HG03108 (cell line): ENCODE results near the gene CABP4.

ENCODE experiments used
- ATAC-seq: cut with Tn5 transposase; IDR thresholded peaks from one replicate; pipeline ENCODE4 v1.9.1; 2021; ENCODE audit warnings: moderate library complexity; ENCODE audit not compliant: unreplicated experiment

CABP4 gene

DNA sequence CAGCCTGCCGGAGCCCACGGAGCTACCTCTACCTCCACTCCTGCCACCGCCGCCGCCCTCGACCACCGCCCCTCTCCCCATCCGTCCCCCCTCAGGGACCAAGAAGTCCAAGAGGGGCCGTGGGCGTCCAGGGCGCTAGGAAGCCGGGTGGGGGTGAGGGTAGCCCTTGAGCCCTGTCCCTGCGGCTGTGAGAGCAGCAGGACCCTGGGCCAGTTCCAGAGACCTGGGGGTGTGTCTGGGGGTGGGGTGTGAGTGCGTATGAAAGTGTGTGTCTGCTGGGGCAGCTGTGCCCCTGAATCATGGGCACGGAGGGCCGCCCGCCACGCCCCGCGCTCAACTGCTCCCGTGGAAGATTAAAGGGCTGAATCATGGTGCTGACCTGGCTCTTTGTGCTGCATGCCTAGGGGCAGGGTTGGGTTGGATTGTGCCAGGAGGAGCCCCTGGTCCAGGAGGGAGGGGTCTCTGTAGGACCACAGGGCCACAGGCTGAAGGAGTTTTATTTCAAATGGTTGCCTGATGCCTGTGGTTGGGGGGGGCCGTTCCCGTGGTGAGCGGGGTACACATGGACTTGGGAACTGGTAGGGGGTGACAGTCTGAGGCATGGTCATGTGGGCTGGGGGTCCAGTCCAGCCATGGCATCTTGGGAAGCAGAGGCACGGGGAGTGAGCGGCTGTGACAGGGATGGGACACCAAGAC, 20.0 kb upstream of the CABP4 start:
- no peak for ATAC-seq

DNA sequence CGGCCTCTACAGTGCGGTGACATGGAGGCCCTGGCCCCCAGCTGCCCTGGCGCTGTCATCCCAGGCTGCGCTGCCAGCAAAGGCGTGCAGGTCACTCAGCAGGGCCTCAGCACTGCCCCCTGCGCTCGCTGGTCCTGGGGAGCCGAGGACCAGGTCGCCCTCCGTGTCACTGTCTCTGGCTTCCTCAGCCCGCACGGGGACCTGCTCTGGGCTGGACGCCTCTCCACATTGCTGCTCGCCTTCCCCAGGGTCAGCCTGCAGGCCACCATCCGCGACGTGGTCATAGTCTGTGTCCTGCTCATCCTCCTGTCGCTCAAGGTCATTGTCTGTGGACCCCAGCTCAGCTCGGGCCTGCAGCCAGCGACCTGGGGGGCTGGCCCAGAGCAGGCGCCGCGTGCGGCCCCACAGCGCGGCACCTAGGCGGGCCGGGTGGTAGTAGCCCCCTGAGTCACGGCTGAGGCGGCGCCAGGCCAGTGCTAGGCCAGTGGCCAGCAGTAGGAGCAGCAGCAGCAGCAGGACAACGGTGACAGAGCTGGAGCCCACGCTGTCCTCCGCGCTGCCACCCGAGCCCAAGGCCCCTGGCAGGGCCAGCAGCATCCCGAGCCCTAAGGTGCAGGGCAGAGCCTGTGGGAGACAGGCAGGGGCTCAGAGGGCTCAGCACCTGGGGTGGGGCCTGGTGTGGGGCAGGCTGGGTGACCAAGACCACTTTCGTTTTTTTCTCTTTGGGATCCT, 19.3 kb upstream of the CABP4 start:
- no peak for ATAC-seq

DNA sequence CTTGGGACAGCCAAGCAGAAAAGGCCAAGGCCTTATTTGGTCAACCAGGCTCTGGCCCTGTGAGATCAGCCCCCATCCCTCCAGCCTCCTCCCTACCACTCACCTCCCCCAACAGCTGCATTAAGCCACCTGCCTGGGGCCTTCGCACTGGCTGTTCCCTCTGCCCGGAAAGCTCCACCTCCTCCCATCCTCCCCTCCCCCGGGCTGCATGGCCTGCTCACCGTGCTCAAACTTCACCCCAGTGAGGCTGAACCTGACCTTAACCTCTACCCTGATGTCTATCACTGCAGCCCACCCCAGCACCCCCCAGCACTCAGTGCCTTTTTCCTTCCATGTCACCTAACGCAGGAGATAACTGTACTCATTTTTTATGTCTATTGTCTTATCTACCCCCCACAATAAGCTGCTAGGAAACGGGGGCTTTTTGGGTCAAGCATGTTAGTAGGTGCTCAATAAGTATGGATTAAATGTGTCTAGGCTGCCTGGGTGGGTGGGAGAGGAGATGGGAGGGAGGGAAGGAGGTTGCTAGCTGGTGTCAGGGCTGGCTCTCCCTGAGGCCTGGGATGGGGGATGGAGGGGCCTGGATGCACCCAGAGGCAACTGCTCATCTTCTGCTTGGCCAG, 18.6 kb upstream of the CABP4 start:
- peak; percentile 41 for ATAC-seq

DNA sequence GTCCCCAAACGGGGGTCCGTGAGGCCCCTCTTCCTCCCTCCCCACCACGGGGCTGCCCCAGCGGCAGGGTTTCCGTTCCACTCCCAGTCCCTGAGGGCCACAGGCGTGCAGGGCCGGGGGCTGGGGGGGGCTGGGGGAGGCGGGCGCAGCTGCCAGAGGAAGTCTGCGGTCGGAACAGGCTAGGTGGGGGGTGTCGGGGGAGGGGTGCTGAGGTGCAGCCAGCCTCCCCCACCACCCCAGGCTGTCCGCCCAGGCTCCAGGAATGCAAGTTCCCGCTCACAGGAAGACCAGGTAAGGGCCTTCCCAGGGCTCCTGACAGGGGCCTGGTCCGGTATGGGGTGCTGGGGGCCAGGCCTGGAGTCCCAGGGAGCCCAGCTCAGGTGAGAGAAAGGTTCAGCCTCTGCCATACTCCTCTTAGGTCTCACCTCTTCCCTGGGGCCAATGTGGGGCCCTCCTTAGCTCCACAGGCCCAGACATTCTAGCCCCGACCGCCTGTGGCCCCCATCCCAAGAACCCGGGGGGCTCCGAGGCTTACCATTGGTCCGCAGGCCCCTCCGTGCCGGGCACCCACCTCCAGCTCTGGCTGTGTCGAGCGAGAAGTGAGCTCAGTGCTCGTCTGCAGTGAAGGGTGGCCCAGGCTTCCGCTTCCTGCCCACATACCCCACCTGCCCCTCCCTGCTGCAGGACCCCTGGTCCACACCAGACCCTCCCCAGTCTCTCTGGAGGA, 17.9 kb upstream of the CABP4 start, which contains the start of gene PTPRCAP:
TSS of gene PTPRCAP (minus strand) at position 601 of the 727 bp plus-strand sequence. CDS start at position 538, 63 bp downstream.
- ATAC-seq = no peak

DNA sequence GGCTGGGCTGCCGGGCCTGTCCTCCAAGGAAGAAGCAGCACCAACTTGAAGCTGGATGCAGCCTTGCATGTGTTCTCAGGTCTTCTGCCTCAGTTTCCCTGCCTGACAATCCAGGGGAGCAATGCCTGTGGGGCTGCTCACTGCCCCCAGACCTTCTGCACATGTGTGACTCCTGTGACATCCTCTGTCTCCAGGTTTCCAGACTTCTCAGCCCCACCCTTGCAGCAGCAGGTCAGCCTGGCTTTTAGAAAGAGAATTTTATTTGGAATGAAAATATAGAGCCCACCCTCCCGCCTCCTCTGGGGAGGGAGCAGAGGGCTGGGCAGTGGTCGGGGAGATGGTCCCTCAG, 17.4 kb upstream of the CABP4 start:
- no peak for ATAC-seq

DNA sequence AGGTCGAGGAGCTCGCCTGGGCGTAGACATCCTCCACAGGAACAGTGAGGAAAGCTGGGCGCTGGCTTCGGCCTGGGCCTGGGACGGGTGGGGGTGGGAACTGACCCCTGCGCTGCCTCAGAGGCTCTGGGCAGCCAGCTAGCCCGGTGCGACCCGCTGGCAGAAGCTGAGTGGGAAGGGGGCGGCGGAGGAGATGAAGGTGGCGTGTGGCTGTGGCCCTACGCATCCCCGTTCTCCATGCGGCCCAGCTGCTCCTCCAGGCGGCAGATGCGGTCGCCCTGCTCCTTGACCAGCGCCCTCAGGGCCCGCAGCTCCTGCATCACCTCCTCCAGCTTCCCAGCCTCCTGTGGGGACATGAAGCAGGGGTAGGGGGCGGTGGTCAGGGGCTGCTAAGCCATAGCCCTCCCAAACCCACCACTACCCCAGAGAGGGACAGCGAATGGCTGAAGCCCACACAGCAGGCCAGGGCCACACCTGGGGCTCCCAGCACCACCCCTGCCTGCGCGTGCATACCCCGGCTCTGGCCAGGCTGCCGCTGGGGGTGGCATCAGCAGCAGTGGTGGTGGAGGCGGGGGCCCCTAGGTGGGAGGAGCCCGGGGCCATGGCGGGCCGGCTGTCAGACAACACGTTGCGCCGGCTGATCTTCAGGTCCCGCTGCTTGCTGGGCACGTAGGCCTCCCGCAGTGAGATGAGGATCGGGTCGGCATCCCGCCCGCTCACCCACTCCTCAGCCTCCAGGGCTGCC, 16.8 kb upstream of the CABP4 start:
- no peak for ATAC-seq

DNA sequence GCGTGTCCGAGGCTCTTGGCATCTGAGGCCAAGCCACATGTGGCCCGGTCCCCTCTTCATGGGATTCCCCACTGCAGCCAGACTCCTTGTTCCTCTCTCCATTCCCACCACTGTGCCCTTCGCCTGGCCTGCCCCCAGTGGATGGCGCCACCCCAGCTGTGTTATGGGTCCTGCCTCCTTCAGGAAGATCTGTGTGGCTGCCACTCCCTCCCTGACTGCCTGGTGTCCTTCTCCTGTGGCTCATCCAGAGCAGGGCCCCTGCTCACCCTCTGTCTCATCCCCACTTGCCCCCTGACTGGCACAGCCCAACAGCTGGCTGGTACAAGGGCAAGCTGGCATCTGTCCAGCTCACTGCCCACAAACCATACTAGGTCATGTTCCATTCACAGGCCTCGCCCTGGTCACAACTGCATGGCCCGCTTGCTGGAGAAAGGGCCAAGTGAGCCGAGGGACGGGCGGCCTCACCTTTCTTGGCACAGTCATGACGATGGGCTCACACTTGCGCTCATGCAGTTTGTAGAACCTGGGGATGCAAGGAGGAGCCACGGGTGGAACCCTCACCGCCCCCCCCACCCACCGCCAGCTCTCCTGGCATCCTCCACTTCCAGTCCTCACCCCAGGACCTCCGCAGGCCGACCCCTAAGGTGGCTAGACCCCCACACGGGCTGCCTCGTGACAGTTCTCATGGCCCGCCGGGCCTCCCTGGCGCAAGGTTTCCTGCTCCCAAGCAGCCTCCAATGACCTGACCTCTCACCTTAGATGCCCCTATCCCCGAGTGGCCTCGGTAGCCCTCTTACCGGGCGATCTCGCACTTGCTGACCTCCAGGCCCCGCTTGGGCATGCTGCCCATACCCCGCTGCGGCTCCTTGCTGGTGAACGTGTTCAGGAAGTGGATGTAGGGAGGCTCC, 15.6 kb upstream of the CABP4 start:
- no peak for ATAC-seq

DNA sequence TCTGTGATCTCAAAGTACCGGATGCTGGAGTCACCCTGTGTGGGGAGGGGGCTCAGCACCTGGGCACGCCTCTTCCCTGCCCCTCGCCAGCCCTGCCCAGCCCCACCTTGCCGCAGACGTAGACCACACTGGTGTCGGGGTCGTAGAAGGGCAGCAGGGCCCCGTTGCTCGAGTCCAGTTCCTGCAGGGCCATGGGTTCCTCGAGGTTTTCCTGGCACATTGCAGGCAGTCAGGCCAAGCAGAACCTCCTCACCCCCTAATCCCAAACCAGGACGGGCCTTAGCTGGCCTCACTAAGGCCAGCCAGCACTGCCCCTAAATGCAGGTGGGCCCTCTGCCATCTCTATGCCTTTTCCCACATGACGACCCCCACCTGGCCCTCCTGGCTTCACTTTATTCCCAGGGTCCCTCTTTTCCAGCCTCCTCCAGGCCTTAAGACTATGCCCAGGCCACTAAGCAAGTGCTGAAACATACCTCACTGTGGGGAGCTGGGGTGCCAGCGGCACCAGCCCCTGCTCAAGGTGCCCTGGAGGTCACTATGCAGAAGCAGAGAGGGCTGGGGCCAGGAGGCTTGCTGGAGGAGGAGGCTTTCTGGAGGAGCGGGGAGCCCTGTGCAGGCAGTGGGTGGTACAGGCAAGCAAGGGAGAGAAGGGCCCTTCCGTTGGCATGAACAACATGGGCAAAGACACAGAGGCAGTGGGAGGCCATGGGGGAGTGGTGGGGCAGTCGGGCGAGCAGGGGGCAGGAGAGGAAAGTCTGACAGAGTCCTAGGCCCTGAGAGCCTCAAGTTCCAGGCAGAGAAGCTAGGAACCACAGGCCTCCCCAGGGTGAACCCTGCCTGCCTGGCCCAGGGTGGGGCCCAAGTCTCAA, 14.7 kb upstream of the CABP4 start:
- ATAC-seq = no peak

DNA sequence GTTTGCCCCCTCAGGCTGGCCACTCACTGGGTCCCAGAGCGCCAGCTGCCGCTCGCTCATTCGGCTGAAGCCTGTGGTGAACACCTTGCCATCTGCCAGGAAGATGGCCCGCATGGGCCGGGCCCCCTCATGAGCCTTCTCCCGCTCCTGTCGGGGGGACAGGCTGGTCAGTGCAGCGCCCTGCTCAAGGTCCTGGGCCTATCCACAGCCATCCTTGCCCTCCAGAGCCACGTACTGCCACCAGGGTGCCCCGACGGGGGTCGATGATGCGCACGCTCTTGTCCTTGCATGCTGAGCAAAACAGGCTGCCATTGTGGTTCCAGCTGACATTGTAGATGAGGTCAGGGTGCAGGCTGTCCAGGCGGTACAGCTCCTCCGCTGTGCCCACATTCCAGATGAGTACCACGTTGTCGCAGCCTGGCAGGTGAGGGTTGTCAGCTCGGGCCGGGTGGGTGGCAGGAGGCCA, 14.0 kb upstream of the CABP4 start:
- no peak for ATAC-seq

DNA sequence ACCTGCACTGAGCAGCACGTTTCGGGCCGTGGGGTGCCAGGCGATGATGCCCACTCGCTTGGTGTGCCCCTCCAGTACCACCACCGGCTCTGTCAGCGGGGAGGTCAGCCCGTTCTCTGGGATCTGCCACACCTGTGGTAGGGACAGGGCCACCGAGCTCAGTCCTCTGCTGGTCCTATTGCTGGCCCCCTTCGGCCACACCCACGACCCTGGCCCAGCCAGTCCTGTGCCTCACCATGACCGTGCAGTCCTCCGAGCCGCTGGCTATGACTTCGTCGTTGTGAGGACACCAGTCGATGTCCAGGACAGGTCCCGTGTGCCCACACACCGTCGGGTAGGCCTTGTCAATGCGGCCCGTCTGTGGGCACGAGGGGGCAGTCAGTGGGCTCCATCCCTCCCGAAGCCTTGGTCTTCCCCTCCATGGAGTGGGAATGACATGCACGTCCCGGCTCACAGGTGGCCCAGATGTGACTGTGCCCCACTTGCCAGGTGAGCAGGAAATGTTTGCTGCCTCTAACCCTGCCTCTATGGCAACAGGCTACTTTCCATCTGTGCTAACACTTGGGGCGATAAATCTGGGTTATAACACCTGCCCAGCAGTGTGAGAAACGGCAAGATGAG, 13.3 kb upstream of the CABP4 start:
- no peak for ATAC-seq

DNA sequence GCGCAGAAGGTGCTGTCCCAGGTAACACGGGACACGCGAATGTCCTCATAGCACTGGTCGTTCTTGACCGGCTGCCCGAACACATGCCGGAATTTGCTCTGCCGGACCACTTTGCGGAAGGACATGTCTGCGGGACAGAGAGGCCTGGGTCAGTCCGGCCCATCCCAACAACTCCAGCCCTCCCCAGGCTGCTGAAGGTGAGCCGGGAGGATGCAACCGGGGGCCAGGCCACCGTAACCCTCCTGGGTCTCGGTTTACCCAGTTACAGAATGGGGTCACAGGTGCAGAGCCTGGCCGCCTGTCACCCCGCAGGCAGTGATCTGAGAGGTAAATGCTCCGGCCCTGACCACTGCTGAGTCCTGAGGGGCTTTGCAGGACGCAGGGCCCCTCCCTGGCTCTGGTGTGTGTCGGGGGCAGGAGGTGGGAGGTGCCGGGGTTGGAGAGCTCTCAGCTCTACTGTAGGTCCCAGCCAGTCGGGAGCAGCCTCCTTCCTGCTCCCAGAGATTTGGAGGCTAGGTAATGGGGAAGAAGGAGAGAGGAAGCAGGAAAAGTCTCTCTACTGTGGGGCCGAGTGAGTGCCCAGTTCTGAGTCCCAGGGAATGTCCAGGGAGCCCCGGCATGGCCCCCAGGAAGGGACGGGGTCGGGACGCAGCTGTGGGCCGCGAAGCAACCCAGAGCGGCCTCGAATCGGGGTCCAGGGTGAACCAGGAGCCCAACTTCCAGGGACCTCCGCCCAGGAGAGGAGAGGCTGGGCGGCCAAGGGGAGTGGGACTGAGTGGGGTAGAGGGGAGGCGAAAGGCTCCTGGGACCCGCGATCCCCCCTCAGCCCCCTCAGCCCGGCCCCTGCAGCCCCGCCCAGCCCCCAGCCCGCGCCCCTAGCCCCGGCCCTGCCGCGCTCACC, 12.4 kb upstream of the CABP4 start:
- no peak for ATAC-seq

DNA sequence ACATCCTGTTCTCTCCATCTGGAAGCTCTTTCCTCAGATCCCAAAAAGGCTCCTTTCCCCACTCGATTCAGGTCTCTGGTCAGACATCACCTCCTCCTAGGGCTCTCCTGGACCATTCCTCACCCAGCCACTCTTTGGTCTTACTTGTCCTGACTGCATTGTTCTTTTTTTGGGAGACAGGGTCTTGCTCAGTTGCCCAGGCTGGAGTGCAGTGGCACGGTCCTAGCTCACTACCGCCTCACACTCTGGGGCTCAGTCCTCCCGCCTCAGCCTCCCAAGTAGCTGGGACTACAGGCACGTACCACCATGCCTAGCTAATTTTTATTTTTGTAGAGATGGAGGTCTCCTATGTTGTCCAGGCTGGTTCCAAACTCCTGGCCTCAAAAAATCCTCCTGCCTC, 9.6 kb upstream of the CABP4 start:
- ATAC-seq = no peak

DNA sequence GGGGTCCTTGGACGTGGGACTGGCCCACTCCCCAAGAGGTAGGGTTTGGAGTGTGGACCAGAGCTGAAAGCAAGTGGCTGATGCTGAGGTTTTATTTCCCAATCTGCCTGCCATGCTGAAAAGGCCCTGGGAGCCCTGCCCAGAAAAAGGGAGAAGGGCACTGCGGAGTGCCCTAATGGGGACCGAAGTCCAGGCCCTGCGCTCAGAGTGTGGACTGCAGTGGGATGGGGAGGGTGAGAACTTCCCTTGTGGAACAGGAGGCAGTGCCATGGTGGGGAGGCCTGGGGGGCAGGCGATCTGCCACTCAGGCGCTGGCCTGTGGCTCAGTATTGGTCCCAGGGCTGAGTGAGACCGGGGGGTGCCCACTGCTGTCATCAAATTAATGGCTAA, 6.9 kb upstream of the CABP4 start:
- no peak for ATAC-seq

DNA sequence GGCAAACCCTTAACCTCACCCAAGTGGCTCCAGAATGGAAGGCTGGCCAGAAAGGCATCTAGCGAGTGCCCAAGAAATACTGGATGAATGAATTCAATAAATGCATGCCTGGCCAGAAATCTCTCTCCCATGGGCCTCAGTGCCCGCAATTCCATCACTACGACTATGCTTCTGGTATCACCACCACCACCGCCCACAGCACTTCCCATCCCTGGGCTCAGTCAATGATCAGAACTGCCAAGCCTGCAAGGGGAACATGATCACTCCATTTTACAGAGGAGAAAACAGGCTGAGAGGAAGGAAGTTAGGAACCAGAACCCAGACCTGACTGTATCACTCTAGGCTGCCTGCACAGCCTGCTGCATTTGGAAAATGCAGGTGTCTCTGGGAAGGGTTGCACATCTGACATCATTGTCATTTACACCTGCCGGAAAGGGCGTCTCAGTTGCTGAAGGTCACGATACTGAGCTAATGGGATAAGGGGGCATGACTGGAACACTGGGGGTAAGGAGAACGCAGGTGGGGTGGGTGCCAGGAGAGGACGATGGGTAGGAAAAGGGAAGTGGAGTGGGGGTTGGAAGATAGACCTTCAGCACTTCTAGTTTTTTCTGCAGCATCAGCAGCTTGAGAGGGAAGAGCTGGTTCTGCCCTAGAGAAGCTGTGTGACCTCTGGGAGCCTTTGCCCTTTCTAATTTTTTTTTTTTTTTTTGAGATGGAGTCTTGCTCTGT, 5.9 kb upstream of the CABP4 start:
- no peak for ATAC-seq

DNA sequence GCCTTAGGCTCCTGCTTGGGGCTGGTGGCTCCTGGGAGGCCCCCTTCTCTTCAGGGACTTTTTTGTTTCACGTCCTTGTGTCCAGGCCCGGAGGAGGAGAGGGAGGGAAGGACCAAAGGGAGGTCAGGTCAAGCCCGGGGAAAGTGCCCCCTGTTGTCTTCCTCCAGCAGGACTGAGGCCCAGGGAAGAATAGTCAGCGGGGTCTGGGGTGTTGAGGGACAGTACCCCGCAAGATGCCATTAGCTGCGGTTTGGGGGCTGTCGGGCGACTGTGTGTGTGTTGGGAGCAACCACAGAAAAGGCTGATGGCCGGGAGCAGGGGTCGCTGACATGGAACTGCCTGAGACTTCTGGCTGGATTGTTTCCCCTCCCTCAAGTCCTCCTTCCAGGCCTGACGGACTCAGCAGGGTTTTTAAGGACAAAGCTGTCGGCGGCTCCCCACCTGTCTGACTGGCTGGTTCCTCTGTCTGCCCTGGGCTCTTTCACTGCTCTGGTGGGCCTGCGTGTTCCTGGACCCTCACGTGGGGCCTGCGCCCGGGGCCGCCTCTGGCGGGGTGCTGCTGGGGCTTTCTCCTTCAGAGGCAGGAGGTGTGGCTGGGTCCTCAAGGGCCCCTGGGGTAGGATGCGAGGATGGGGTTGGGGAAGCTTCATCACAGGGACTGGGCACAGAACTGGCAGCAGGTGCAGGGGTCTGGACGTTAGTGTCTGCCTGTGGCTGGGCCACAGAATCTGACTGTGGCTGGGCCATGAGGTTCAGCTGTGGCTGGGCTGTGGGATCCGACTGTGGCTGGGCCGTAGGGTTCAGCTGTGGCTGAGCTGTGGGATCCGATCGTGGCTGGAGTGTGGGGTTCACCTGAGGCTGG, 4.1 kb upstream of the CABP4 start:
- no peak for ATAC-seq

DNA sequence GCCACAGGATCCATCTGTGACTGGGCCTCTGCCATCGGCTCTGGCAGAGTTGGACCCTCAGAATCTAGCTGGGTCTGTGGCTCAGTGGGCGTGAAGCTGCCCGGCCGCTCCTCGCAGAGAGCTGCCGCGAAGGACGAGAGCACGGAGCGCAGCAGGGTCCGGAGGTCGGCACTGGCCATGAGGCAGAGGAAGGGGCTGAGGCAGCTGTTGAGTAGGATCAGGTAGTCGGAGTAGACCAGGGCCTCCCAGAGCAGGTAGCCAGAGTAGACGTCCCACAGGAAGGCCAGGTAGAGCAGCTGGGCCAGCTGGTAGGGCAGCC, 3.5 kb upstream of the CABP4 start:
- no peak for ATAC-seq
